Measurements from ENCODE around the gene LCA5. TPM values are rescaled to one million over a fixed set of nuclear protein-coding genes. Genes with fewer than 3 reads are reported as not detected.

The LCA5 gene
- total and polyA plus RNA-seq, 12 donors: 0.94 to 2.7 (median 2.1) TPM

- WGBS, 2 donors: 92 to 94% methylated on average over 4 of the region's 4 CpGs
- Histone ChIP-seq H3K27ac (no peak overlapping the region), H3K4me1 (no peaks in the 10 kb centered on the region), H3K27me3 (no peaks in the 10 kb centered on the region), H3K36me3 (no peaks in the 10 kb centered on the region), H3K9me3 (no peaks in the 10 kb centered on the region), H3K4me3 (no peak overlapping the region)
- TF ChIP-seq CTCF (IDR thresholded peaks at IDR 0.05): no peak
- intact Hi-C loops (cut with DNase I): loop anchor here in 1 of 10 donors (10.0 kb wide), 1 partner anchor 391 kb away; the partner anchor contains the start of gene PHIP
- ATAC-seq (no peak), DNase-seq (no peak)
Measured at GRCh38 chr6:79465381-79465780, 71.8 kb downstream of the LCA5 start.

- intact Hi-C loops (cut with DNase I): loop anchor here in 1 of 10 donors (10.0 kb wide), 1 partner anchor 389 kb away; the partner anchor contains the start of gene PHIP
- no peaks in the 10 kb centered on the region for H3K36me3 ChIP-seq
- H3K4me1 ChIP-seq: no peaks in the 10 kb centered on the region
- DNase-seq: no peak
- no peak overlapping the region for H3K27ac ChIP-seq
- H3K4me3 ChIP-seq: no peak overlapping the region
- no peak for TF ChIP-seq CTCF (IDR thresholded peaks at IDR 0.05)
- ATAC-seq: no peak
- H3K27me3 ChIP-seq: no peaks in the 10 kb centered on the region
- no peaks in the 10 kb centered on the region for H3K9me3 ChIP-seq
- 81 to 86% methylated on average over 4 of the region's 4 CpGs for WGBS, 2 donors
Measured at GRCh38 chr6:79463621-79464050, 73.6 kb downstream of the LCA5 start.

- Histone ChIP-seq H3K9me3 (no peaks in the 10 kb centered on the region), H3K27me3 (no peaks in the 10 kb centered on the region), H3K4me1 (no peaks in the 10 kb centered on the region), H3K36me3 (no peaks in the 10 kb centered on the region), H3K4me3 (no peak overlapping the region), H3K27ac (no peak overlapping the region)
- intact Hi-C loops (cut with DNase I): loop anchor here in 1 of 10 donors (10.0 kb wide), 1 partner anchor 386 kb away; the partner anchor contains the start of gene PHIP
- 80 to 84% methylated on average over 3 of the region's 3 CpGs for WGBS, 2 donors
- ATAC-seq (peak in 1 of 8 donors; percentile 33), DNase-seq (no peak)
- no peak for TF ChIP-seq CTCF (IDR thresholded peaks at IDR 0.05)
Measured at GRCh38 chr6:79461205-79461604, 76.0 kb downstream of the LCA5 start.

- Histone ChIP-seq H3K4me1 (no peaks in the 10 kb centered on the region), H3K27me3 (no peaks in the 10 kb centered on the region), H3K27ac (no peak overlapping the region), H3K4me3 (no peak overlapping the region), H3K36me3 (no peaks in the 10 kb centered on the region), H3K9me3 (no peaks in the 10 kb centered on the region)
- intact Hi-C loops (cut with DNase I): no loop called here
- 89 to 92% methylated on average over 1 of the region's 1 CpG for WGBS, 2 donors
- ATAC-seq: no peak
- TF ChIP-seq CTCF (IDR thresholded peaks at IDR 0.05): no peak
- DNase-seq: no peak
Measured at GRCh38 chr6:79455446-79455845, 81.8 kb downstream of the LCA5 start.

Measured in heart right ventricle (tissue), 16 donors.